Measurements from ENCODE around the gene VSTM2L. TPM values are rescaled to one million over a fixed set of nuclear protein-coding genes. Genes with fewer than 3 reads are reported as not detected.

The VSTM2L gene
- total and polyA plus RNA-seq, 2 of the 13 experiments (the other 11 are each of a cell fraction or from before 2014, with no cell fraction given): not detected

DNA sequence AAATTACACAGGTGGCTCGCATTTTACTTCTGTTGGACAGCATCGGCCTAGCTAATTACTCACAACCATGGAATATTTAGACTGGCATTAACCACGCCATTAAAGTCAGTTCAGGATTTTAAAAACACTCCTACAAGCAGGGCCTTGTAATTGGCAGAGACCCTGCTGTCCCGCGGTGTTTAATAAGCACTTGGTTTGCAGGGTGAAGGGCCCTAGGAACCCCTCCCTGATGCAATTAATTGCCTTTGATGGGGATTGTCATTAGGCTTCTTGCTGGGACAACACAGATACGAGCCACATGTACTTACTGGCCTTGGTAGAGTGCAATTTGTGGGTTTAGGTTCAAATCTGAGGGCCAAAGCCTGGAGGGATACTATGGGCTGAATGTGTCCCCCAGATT lies 7.8 kb upstream of the VSTM2L start:
- Histone ChIP-seq H3K4me1 (ENCODE audit: insufficient read depth, low read length) (0 out of 2 replicates have a peak, but pooled peaks cover 10% of the 10 kb centered on the region), H3K27ac (ENCODE audit: extremely low read length, insufficient read depth, low read length) (no peak overlapping the region), H2AFZ (ENCODE audit: low read length) (no peak overlapping the region), H3K36me3 (replicated peaks in 1 of 2; ENCODE audit: control insufficient read depth in 1 of 2, insufficient read depth in 2 of 2, low read length in 2 of 2) (no peaks in the 10 kb centered on the region), H3K4me2 (ENCODE audit: low read depth, low read length) (no peak overlapping the region), H3K27me3 (ENCODE audit: control insufficient read depth in 1 of 2, insufficient read depth in 2 of 2, low read length in 2 of 2) (peaks cover 4 to 33% of the 10 kb centered on the region in 2 experiments; a peak in 4 of 5 replicates), H3K9me3 (ENCODE audit: low read length) (no peaks in the 10 kb centered on the region), H3K9ac (ENCODE audit: insufficient read depth, low read depth, low read length) (no peak overlapping the region), H3K4me3 (replicated peaks in 1 of 3; ENCODE audit: insufficient read depth in 1 of 3, low read depth in 2 of 3, low read length in 3 of 3) (no peak overlapping the region), H3K79me2 (ENCODE audit: insufficient read depth, low read length) (no peaks in the 10 kb centered on the region), H4K20me1 (ENCODE audit: insufficient read depth, low read length) (no peaks in the 10 kb centered on the region)
- CTCF ChIA-PET (ENCODE audit: low intra/inter-chr PET ratio, low total read pairs): no interaction called here
- no TSS peak for BruUV-seq (replicated peaks)
- WGBS (ENCODE audit: low lambda C conversion rate): 49% methylated on average over 6 of the region's 6 CpGs
- in situ Hi-C loops (cut with HindIII; ENCODE audit: extremely low pct_ligation_motif_present, low pct_unique_long_range_greater_than_20kb): loop anchor here (5.0 to 10.0 kb wide), 2 partner anchors 240 to 328 kb away; no protein-coding TSS in a partner anchor
- FAIRE-seq: no peak
- POLR2A ChIA-PET: no interaction called here
- intact Hi-C loops (cut with micrococcal nuclease; ENCODE audit: unreplicated experiment): loop anchor here (10.0 kb wide), 1 partner anchor 330 kb away; no protein-coding TSS in a partner anchor
- ATAC-seq: no peak
- no peak for DNase-seq (ENCODE audit: low spot score)
- no peak for TF ChIP-seq TSC22D2 (CRISPR knock-in tag; IDR thresholded peaks at IDR 0.05; ENCODE audit: borderline replicate concordance)
- no peak for TF ChIP-seq RAD21 (CRISPR knock-in tag; IDR thresholded peaks at IDR 0.05)
- TF ChIP-seq TCF7L2 (IDR thresholded peaks at IDR 0.05; ENCODE audit: low read depth, low read length): no peak
- TF ChIP-seq, protein P1, sequence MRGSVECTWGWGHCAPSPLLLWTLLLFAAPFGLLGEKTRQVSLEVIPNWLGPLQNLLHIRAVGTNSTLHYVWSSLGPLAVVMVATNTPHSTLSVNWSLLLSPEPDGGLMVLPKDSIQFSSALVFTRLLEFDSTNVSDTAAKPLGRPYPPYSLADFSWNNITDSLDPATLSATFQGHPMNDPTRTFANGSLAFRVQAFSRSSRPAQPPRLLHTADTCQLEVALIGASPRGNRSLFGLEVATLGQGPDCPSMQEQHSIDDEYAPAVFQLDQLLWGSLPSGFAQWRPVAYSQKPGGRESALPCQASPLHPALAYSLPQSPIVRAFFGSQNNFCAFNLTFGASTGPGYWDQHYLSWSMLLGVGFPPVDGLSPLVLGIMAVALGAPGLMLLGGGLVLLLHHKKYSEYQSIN (CRISPR knock-in tag; IDR thresholded peaks at IDR 0.05; ENCODE audit: borderline replicate concordance): no peak
- no peak for TF ChIP-seq NKX3-1 (CRISPR knock-in tag; IDR thresholded peaks at IDR 0.05)
- TF ChIP-seq SUZ12 (IDR thresholded peaks at IDR 0.05; ENCODE audit: low read depth, low read length): no peak
- no peak for TF ChIP-seq ZNF746 (CRISPR knock-in tag; IDR thresholded peaks at IDR 0.05)
- TF ChIP-seq AHR (CRISPR knock-in tag; IDR thresholded peaks at IDR 0.05): no peak
- TF ChIP-seq, protein P2, sequence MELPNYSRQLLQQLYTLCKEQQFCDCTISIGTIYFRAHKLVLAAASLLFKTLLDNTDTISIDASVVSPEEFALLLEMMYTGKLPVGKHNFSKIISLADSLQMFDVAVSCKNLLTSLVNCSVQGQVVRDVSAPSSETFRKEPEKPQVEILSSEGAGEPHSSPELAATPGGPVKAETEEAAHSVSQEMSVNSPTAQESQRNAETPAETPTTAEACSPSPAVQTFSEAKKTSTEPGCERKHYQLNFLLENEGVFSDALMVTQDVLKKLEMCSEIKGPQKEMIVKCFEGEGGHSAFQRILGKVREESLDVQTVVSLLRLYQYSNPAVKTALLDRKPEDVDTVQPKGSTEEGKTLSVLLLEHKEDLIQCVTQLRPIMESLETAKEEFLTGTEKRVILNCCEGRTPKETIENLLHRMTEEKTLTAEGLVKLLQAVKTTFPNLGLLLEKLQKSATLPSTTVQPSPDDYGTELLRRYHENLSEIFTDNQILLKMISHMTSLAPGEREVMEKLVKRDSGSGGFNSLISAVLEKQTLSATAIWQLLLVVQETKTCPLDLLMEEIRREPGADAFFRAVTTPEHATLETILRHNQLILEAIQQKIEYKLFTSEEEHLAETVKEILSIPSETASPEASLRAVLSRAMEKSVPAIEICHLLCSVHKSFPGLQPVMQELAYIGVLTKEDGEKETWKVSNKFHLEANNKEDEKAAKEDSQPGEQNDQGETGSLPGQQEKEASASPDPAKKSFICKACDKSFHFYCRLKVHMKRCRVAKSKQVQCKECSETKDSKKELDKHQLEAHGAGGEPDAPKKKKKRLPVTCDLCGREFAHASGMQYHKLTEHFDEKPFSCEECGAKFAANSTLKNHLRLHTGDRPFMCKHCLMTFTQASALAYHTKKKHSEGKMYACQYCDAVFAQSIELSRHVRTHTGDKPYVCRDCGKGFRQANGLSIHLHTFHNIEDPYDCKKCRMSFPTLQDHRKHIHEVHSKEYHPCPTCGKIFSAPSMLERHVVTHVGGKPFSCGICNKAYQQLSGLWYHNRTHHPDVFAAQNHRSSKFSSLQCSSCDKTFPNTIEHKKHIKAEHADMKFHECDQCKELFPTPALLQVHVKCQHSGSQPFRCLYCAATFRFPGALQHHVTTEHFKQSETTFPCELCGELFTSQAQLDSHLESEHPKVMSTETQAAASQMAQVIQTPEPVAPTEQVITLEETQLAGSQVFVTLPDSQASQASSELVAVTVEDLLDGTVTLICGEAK (IDR thresholded peaks at IDR 0.05): no peak
- TF ChIP-seq, protein P2 (CRISPR knock-in tag; IDR thresholded peaks at IDR 0.05): no peak
- TF ChIP-seq, protein P3, sequence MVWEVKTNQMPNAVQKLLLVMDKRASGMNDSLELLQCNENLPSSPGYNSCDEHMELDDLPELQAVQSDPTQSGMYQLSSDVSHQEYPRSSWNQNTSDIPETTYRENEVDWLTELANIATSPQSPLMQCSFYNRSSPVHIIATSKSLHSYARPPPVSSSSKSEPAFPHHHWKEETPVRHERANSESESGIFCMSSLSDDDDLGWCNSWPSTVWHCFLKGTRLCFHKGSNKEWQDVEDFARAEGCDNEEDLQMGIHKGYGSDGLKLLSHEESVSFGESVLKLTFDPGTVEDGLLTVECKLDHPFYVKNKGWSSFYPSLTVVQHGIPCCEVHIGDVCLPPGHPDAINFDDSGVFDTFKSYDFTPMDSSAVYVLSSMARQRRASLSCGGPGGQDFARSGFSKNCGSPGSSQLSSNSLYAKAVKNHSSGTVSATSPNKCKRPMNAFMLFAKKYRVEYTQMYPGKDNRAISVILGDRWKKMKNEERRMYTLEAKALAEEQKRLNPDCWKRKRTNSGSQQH (CRISPR knock-in tag; IDR thresholded peaks at IDR 0.05; ENCODE audit: low read depth): no peak
- TF ChIP-seq HOXA5 (CRISPR knock-in tag; IDR thresholded peaks at IDR 0.05): no peak
- no peak for TF ChIP-seq HES4 (CRISPR knock-in tag; IDR thresholded peaks at IDR 0.05; ENCODE audit: borderline replicate concordance)
- no peak for TF ChIP-seq ZNF550 (CRISPR knock-in tag; IDR thresholded peaks at IDR 0.05; ENCODE audit: borderline replicate concordance)
- no peak for TF ChIP-seq ZNF556 (CRISPR knock-in tag; IDR thresholded peaks at IDR 0.05; ENCODE audit: borderline replicate concordance)

Measured in HepG2 (cell line).